Loucy (cell line): ENCODE data around the gene HFE.

ENCODE experiments used
- CTCF ChIP-seq: fragments of 200-600 bp; sonication (generic); conservative IDR thresholded peaks from 2 replicates; pipeline ENCODE4 v1.5.1; 2014; ENCODE audit warnings: mild to moderate bottlenecking, antibody characterized with exemption, low read length
- EZH2phosphoT487 ChIP-seq: fragments of 200-600 bp; IDR thresholded peaks from 2 replicates; pipeline ENCODE4 v1.6.1; 2018; ENCODE audit warnings: antibody characterized with exemption, mild to moderate bottlenecking, moderate library complexity, borderline replicate concordance

GRCh38 chr6:26059941-26060340 lies 27.3 kb upstream of the HFE start:
- TF ChIP-seq CTCF (no peak), EZH2phosphoT487 (no peak)
